ENCODE data around the gene EOLA1.
"Not testable (repeated sequence)": the region's sequence is repeated elsewhere in the genome, so short reads cannot be mapped to it uniquely, and the experiment has no call there.

DNA sequence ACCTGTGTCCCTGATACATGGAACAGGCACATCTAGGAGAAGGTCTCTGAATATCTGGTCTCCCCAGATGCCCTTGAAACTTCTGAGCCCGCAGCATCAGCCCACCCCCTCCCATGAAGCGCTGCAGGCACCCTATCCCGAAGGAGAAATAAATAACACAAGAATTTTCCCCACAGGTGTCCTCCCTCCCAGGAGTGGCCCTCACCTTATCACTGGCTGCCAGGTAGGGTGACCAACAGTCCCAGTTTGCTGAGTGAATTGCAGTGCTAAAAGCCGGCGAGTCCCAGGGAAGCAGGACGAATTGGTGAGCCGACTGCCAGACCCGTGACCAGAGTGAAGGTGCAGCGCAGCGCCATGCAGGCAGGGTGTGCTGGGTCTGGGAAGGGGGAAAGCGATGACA is 6.8 kb upstream of the EOLA1 start:
- TF ChIP-seq CTCF, POLR2A (IDR thresholded peaks at IDR 0.05): not testable (repeated sequence)
